GM12874 (cell line): Measurements from ENCODE around the gene SH3GL3.

ENCODE experiments used
- TF ChIP-seq, protein P1 (sequence below): IDR thresholded peaks from 2 replicates; pipeline ENCODE4 v1.5.1; 2011; ENCODE audit warnings: low read depth, mild to moderate bottlenecking, control low read depth, low read length, moderate library complexity; ENCODE audit not compliant: insufficient read depth

The SH3GL3 gene

DNA sequence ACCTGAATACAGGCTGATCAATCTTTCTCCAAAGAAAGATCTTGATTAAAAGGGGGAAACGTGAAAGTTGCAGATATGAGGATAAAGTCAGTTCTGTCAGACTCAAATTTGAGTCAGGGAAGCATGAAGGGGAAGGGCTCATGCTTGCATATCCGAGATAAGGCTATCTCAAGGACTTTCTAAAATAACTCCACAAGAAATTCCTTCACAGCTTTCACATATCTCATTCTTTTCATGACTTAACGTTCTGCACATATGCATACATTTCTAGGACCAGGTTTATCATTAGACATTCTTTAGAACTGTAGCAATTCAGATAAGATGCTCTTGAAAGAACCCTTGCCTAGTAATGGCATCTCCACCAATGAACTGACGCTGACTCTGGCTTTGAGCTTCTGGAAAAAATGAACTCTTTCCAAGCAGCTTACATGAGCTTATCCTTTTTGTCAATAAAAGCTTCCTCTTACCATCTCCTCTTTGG lies 15.9 kb downstream of the SH3GL3 start:
- TF ChIP-seq, protein P1, sequence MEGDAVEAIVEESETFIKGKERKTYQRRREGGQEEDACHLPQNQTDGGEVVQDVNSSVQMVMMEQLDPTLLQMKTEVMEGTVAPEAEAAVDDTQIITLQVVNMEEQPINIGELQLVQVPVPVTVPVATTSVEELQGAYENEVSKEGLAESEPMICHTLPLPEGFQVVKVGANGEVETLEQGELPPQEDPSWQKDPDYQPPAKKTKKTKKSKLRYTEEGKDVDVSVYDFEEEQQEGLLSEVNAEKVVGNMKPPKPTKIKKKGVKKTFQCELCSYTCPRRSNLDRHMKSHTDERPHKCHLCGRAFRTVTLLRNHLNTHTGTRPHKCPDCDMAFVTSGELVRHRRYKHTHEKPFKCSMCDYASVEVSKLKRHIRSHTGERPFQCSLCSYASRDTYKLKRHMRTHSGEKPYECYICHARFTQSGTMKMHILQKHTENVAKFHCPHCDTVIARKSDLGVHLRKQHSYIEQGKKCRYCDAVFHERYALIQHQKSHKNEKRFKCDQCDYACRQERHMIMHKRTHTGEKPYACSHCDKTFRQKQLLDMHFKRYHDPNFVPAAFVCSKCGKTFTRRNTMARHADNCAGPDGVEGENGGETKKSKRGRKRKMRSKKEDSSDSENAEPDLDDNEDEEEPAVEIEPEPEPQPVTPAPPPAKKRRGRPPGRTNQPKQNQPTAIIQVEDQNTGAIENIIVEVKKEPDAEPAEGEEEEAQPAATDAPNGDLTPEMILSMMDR = no peak

DNA sequence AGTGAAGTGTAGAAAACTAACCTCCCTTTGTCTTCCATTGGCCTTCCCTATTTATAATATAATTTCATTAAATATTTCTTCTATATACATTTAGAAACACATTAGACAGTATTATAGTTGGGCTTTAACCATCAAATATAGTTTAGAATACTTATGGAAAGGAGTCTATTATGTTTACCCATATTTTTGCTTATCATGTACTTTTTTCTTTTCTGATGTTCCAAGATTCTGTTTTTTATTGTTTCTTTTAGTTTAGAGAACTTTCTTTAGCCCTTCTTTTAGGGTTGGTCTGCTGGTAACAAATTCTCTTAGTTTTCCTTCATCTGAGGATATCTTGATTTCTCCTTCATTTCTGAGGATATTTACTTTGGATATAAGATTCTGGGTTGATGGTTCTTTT lies 23.7 kb downstream of the SH3GL3 start:
- TF ChIP-seq, protein P1 = no peak

DNA sequence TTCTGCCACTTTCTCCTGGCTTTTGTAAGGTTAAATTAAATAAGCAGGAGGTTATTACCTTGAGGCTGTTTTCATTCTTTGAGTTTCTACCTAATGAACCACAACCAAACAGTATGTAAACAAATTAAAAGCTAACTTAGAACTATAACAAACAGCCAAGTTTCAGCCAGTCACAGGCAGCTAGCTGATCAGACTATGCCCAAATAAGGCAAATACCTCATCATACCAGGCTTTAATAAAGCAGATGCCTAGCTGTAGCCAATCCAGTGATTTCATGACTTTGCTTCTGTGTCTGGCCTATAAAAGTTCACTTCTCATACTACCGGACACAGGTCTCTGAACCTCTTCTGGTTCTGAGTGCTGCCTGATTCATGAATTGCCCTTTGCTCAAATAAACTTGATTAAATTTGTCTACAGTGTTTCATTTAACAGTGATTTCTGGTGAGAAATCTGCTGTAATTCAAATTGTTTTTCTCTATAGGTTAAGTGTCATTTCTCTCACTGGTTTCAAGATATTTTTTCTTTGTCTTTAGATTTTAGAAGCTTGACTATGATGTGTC lies 24.2 kb downstream of the SH3GL3 start:
- TF ChIP-seq, protein P1 = no peak

DNA sequence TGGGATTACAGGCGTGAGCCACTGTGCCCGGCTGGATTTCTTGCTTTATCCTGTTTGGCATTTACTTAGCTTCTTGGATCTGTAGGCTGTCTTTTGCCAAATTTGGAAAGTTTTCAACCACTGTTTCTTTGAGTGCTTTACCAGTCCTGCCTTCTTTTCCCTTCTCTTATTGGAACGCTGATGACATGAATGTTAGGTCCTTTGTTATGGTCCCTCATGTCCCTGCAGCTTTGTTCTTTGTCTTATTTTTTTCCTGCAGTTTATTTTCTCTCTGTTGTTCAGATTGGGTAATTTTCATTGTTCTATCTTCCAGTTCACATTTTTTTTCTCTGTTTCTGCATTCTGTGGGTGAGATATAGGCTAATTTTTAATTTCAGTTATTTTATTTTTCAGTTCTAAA lies 25.0 kb downstream of the SH3GL3 start:
- TF ChIP-seq, protein P1 = no peak

DNA sequence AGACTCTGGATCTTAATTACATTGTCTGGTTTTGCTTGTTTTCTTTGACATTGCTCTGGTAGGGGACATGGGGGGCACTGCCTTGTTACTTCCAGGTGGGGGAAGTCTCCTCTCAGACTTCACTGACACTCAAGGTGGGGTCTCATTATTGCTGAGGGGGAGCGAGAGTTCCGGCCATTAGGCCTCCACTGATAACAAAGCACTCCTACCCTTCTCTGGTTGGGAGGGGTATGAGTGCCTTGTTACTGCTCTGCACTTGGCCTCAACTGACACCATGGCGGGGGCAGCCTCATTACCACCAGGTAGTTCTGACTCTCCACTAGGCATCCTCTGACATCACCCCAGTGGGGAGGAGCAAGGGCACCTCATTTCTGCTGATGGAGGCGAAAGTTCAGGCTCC lies 25.7 kb downstream of the SH3GL3 start:
- TF ChIP-seq, protein P1 = no peak

DNA sequence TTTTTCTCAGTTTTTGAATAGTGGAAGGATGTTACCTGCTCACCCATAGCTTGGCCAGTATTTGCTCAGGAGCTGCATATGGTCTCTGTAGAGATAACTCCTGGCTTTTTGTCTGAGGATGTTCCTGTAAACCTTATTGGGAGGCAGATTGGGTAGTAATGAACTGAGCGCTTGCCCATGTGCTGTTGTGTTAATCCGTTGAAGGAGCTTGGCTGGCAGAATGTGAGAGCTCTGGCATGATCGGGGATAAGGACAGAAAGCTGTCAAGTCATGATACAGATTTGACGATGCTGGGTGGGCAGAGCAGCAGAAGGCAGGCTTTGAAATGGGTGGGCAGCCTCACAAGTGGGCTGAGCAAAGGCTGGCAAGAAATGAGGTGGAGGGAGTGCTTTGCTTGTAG lies 27.4 kb downstream of the SH3GL3 start:
- TF ChIP-seq, protein P1 = no peak

DNA sequence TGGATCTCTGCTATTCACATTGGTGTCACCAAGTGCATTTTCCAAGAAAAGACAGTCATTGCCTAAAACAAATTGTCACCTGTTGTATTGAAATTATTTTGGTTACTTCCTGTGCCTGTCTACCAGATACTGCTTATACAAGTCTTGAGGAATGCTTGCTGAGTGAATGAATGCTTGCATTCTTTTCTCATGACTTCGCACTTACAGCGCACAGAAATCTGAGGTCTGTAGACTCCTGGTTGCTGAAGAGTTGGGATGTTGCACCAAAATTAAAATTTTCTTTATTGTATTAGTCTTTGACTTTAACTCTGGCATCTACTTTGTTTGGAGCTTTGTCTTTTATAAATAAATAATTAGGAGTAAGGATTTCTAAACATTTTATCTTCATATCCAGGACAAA lies 28.4 kb downstream of the SH3GL3 start:
- TF ChIP-seq, protein P1 = no peak
